Lung (tissue), 12 donors: ENCODE results near the gene MT1HL1. TPM values are rescaled to one million over a fixed set of nuclear protein-coding genes. Genes with fewer than 3 reads are reported as not detected.
A peak's percentile ranks its signal among the peaks of the same experiment; 100 is the strongest.

Experiments used
- ATAC-seq: fragments of 200-7000 bp; cut with Tn5 transposase; one replicate; pipeline ENCODE4 v1.9.1; 2020; ENCODE audit warnings: moderate number of reproducible peaks; ENCODE audit not compliant: insufficient read depth, low FRiP score
- DNase-seq, 3 donors: peaks; one replicate each; pipeline ENCODE4 v3.0.0-alpha.2; 2013 to 2017
- H3K27ac ChIP-seq, 2 donors: one replicate each; pipeline ENCODE4 v1.5.1; 2013; ENCODE audit warnings: mild to moderate bottlenecking in 2 of 2, moderate library complexity in 2 of 2, control low read depth in 1 of 2, inconsistent platforms in 1 of 2, low read depth in 1 of 2, low read length in 1 of 2
- H3K27me3 ChIP-seq, 3 donors: one replicate each; pipeline ENCODE4 v1.5.1; 2013; ENCODE audit warnings: low read length in 2 of 3; ENCODE audit not compliant: control insufficient read depth in 3 of 3, insufficient read depth in 3 of 3
- H3K36me3 ChIP-seq, 4 donors: one replicate each; pipeline ENCODE4 v1.5.1; 2013; ENCODE audit warnings: low read length in 4 of 4, mild to moderate bottlenecking in 1 of 4, moderate library complexity in 1 of 4; ENCODE audit not compliant: control insufficient read depth in 4 of 4, insufficient read depth in 4 of 4
- H3K4me1 ChIP-seq, 5 donors: one replicate each; pipeline ENCODE4 v1.5.1; 2013; ENCODE audit warnings: low read length in 5 of 5, mild to moderate bottlenecking in 2 of 5, moderate library complexity in 1 of 5; ENCODE audit not compliant: control insufficient read depth in 5 of 5, insufficient read depth in 5 of 5
- H3K4me3 ChIP-seq: one replicate; pipeline ENCODE4 v1.5.1; 2013; ENCODE audit warnings: mild to moderate bottlenecking, control low read depth, moderate library complexity
- H3K9ac ChIP-seq, 2 donors: one replicate each; pipeline ENCODE4 v1.5.1; 2013; ENCODE audit warnings: low read length in 2 of 2, control low read depth in 1 of 2; ENCODE audit not compliant: insufficient read depth in 1 of 2
- H3K9me3 ChIP-seq, 4 donors: one replicate each; pipeline ENCODE4 v1.5.1; 2013; ENCODE audit warnings: low read length in 3 of 4, mild to moderate bottlenecking in 1 of 4, moderate library complexity in 1 of 4; ENCODE audit not compliant: control insufficient read depth in 4 of 4, insufficient read depth in 3 of 4
- WGBS, 2 donors: extraction: QIAGEN DNeasy Blood & Tissue Kit; methylation state at CpG; one replicate each; pipeline ENCODE4 v1.1.7; 2013; 5-methylcytosine and 5-hydroxymethylcytosine counted together
- polyA plus RNA-seq, 2 donors: library from polyadenylated mRNA; stranded (reverse); fragments of 200-250 nt; gene quantifications; one replicate each; pipeline ENCODE4 v1.2.1, GENCODE V29; 2013
- total RNA-seq, 2 donors: library from RNA; depleted of rRNA in 1 of 2; stranded (reverse); fragments of >200 nt in 1 of 2; gene quantifications; one replicate each; pipeline ENCODE4 v1.2.1, GENCODE V29; 2014 to 2021
- TF ChIP-seq, protein P1 (sequence below): IDR thresholded peaks from 2 replicates; pipeline ENCODE4 v1.5.1; 2012; ENCODE audit warnings: mild to moderate bottlenecking; ENCODE audit errors: control extremely low read depth, extremely low read depth
- donor health status: control.
- donor health status: control.
- donor health status: Bipolar disorder and iron deficiency.
- donor health status: healthy.
- donor health status: DM: yes; HTN: yes; CAD: no.

Gene MT1HL1
- total and polyA plus RNA-seq, 4 donors, result not detected

DNA sequence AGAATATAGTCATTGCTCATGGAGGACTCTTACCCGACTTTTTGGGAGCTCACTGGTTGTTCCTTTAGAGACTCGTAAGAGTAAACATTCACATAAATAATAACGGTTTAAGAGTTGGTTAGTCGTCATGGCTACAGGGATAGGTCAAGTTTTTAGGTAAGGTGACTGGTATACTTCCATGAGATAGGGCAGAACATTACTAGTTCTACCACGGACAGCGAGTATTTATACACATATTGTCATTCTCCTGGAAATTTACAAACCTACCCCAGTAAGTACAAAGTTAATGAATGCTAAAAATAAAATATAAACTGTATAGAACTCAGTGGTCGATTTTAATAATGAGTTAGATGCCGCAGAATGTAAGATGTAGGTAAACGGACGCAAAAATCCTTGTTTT, 36.6 kb upstream of the MT1HL1 start:
- H3K9ac ChIP-seq, result no peak overlapping the region
- no peaks in the 10 kb centered on the region for H3K36me3 ChIP-seq
- H3K4me3 ChIP-seq, result no peak overlapping the region
- peak overlapping the region in 1 of 2 donors; percentile 82 for H3K27ac ChIP-seq
- TF ChIP-seq, protein P1, sequence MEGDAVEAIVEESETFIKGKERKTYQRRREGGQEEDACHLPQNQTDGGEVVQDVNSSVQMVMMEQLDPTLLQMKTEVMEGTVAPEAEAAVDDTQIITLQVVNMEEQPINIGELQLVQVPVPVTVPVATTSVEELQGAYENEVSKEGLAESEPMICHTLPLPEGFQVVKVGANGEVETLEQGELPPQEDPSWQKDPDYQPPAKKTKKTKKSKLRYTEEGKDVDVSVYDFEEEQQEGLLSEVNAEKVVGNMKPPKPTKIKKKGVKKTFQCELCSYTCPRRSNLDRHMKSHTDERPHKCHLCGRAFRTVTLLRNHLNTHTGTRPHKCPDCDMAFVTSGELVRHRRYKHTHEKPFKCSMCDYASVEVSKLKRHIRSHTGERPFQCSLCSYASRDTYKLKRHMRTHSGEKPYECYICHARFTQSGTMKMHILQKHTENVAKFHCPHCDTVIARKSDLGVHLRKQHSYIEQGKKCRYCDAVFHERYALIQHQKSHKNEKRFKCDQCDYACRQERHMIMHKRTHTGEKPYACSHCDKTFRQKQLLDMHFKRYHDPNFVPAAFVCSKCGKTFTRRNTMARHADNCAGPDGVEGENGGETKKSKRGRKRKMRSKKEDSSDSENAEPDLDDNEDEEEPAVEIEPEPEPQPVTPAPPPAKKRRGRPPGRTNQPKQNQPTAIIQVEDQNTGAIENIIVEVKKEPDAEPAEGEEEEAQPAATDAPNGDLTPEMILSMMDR, result no peak
- ATAC-seq (no peak), DNase-seq (no peak)
- 68 to 71% methylated on average over 10 of the region's 10 CpGs for WGBS, 2 donors
- H3K27me3 ChIP-seq, result peaks cover 9 to 55% (median 40%) of the 10 kb centered on the region in 3 donors
- no peaks in the 10 kb centered on the region for H3K9me3 ChIP-seq
- H3K4me1 ChIP-seq, result peaks cover 0 to 23% (median 4%) of the 10 kb centered on the region in 5 donors

DNA sequence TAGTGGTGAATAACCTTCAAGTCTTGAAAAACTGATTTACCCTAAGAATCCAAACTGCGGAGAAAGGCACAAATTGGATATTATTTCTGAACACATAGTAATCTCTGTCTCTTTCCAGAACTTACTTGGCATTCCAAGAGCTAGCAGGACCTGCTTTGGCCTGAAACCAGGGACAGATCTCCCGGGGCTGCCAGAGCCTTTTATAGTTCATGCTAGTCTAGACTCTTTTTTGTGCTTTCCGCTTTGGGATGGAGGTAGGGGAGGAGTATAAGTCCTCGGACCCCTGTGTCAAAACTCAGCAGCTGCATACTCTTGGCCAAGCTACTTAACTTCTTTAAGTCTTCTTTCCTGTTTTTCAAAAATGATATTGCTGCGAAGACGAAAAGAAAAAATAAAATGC, 34.0 kb upstream of the MT1HL1 start:
- no peak overlapping the region for H3K4me3 ChIP-seq
- H3K27me3 ChIP-seq, result peaks cover 9 to 30% (median 21%) of the 10 kb centered on the region in 3 donors
- ATAC-seq, result no peak

DNA sequence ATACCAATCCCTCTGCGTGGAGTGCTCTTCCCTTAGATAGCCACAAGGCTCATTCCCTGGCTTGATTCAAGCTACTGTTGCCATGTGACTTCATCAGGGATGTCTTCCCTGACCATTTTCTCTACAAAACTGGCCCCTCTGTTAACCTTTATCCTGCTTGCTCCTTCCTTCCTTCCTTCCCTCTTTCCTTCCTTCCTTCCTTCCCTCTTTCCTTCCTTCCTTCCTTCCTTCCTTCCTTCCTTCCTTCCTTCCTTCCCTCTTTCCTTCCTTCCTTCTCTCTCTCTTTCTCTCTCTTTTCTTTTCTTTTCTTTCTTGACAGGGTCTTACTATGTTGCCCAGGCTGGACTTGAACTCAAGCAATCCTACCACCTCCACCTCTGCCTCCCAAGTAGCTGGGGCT, 31.5 kb upstream of the MT1HL1 start:
- WGBS, 2 donors, result 85 to 95% methylated on average over 1 of the region's 1 CpG
- H3K4me1 ChIP-seq, result peaks cover 0 to 2% (median 0%) of the 10 kb centered on the region in 5 donors
- H3K4me3 ChIP-seq, result no peak overlapping the region
- peaks cover 0 to 2% (median 0%) of the 10 kb centered on the region in 4 donors for H3K9me3 ChIP-seq
- no peaks in the 10 kb centered on the region for H3K36me3 ChIP-seq
- ATAC-seq, result no peak
- H3K27me3 ChIP-seq, result peaks cover 0 to 16% (median 14%) of the 10 kb centered on the region in 3 donors
- DNase-seq, result no peak
- TF ChIP-seq, protein P1, result no peak
- no peak overlapping the region for H3K9ac ChIP-seq
- H3K27ac ChIP-seq, result no peak overlapping the region

More for the DNA sequence above, 34.0 kb upstream of the MT1HL1 start:
- TF ChIP-seq, protein P1, result no peak
- Histone ChIP-seq H3K36me3 (no peaks in the 10 kb centered on the region), H3K4me1 (peaks cover 0 to 10% (median 0%) of the 10 kb centered on the region in 5 donors), H3K9ac (no peak overlapping the region), H3K9me3 (peaks cover 0 to 2% (median 0%) of the 10 kb centered on the region in 4 donors), H3K27ac (peak overlapping the region in 1 of 2 donors; percentile 25)
- DNase-seq, result no peak
- 91 to 96% methylated on average over 6 of the region's 6 CpGs for WGBS, 2 donors

DNA sequence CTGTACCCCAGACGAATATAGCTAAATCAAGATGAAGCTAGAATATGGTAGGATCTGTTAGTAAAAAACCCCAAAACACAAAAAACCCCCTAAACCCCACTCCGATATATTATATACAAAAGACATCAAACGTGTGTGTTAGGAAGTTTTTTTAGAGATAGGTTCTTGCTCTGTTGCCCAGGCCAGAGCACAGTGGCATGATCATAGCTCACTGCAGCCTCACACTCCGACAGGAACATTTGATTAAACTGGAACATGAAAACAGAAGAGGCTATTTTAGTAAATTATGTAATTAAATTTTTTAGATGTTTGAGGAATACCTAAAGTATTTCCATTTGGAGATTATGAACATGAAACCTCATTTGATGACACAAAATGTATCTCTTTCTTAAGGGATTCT, 29.6 kb upstream of the MT1HL1 start:
- 72 to 80% methylated on average over 4 of the region's 4 CpGs for WGBS, 2 donors
- no peak overlapping the region for H3K4me3 ChIP-seq
- H3K36me3 ChIP-seq, result no peaks in the 10 kb centered on the region
- ATAC-seq (no peak), DNase-seq (no peak)
- H3K9me3 ChIP-seq, result peaks cover 0 to 2% (median 0%) of the 10 kb centered on the region in 4 donors
- peaks cover 0 to 10% (median 4%) of the 10 kb centered on the region in 3 donors for H3K27me3 ChIP-seq
- H3K9ac ChIP-seq, result no peak overlapping the region
- peaks cover 0 to 2% (median 0%) of the 10 kb centered on the region in 5 donors for H3K4me1 ChIP-seq
- TF ChIP-seq, protein P1, result no peak
- peak overlapping the region in 1 of 2 donors; percentile 17 for H3K27ac ChIP-seq
